Epithelial cell of esophagus (primary cell): ENCODE results near the gene NXN.
"Not testable (repeated sequence)": the region's sequence is repeated elsewhere in the genome, so short reads cannot be mapped to it uniquely, and the experiment has no call there.

Source experiments
- DNase-seq: peaks from one replicate; pipeline ENCODE4 v3.0.0; 2010; ENCODE audit warnings: low read depth
- H3K4me3 ChIP-seq: 2 replicates; pipeline ENCODE4 v1.5.1; 2011; ENCODE audit warnings: mild to moderate bottlenecking, low read length, control low read depth
- CTCF ChIP-seq: IDR thresholded peaks from 2 replicates; pipeline ENCODE4 v1.5.1; 2011; ENCODE audit warnings: low read depth, mild to moderate bottlenecking, low read length, control low read depth, inconsistent platforms; ENCODE audit not compliant: insufficient read depth; ENCODE audit errors: missing control alignments

Gene NXN

GRCh38 chr17:882827-883585, 96.6 kb downstream of the NXN start:
- peak; percentile 47 for DNase-seq
- H3K4me3 ChIP-seq: no peak overlapping the region
- TF ChIP-seq CTCF: no peak

GRCh38 chr17:881778-882177, 97.8 kb downstream of the NXN start:
- DNase-seq: no peak
- H3K4me3 ChIP-seq: no peak overlapping the region
- TF ChIP-seq CTCF: no peak

DNA sequence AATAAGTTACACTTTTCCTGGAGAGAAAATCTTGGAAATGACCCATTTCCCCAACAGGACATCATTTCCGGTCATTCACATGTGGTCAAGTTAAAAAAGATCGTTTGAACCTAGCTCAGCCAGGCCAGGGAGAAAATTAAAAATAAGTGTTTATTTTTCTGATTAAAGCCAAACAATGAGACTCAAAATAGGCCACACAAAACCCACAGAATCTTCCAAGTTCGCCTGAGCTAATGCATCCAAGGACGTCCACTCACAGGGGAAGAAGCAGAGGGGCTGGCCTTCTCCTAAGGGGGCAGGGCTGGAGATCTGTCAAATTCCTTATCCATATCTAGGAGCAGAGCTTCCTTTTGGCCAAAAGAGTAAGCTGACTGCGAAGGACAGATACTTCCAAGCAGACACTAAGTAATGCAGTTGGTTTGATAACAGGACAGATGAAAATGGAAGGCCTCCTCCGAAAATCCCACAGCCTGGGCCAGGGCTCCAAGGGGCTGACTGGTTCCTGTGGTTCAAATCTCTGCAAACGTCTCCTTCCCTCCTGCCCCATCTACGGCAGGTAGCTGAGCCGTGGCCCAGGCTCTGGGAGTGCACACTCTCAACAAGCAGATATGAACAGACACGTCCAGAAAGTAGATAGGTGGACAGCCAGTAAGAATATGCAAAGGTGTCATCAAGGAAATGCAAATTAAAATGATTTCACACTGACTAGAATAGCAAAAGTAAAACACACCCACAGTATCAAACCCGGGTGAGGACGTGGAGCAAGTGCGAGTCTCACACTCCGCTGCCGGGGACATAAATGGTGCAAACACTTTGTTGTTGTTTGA, 98.9 kb downstream of the NXN start:
- H3K4me3 ChIP-seq: no peak overlapping the region
- DNase-seq: peak; percentile 59
- no peak for TF ChIP-seq CTCF

DNA sequence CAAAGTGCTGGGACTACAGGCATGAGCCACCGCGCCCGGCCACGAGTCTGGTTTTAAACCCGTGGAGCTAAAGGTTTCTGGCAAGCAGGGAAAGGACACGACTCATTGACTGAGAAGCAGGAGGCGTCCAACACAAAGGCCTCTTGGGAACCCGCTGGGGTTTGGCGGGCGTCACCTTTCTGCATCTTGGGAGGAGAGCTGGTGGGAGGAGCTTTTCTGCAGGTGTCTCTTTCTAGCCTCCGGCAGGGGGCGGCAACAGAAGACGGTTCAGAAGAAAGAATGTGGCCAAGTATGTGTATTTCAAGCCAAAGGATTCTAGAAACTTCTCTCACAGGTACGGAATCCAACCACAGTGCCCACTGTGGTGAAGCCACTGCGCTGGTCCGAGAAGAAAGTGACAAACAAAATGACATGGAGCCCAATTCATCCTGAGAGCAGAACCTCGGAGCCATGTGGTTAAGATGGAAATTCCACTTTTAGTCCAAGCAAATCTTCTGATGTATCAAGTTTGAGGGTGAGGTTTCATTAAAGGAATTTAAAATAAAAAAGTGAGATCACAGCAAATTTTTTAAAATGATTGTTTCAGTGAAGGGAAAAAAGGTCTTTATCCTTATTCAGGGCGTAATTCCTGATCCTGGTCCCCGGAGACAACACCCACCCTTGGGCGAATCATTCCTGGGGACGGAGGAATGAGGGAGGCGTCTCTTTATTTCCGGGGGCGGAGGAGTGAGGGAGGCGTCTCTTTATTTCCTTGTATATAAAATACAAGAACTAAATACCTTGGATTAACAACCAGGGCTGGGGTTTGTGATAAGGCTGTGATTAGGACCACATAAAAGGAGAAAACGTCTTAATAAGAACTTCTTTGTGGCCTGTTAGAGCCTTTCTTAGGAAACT, 99.8 kb downstream of the NXN start:
- DNase-seq: peak; percentile 96
- peak; percentile 70 for TF ChIP-seq CTCF
- H3K4me3 ChIP-seq: no peak overlapping the region

DNA sequence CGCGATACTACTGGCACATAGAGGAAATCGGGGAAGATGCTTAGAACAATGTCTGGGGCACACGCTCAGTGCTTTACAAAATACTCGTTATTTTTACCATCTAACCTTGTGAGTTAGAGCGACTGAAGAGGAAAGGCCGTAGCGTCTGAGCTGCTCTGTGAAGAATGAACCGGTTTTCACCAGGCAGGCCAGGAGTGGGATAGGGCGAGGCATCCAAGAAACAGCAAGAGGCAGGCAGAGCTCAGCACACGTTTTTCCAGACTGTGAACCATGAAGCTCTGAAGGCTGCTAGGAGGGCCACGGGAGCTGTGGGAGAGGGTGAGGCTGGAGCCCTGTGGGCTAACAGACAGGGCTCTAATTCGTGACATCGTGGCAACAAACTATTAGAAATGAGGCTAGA, 101.9 kb downstream of the NXN start:
- no peak for TF ChIP-seq CTCF
- H3K4me3 ChIP-seq: no peak overlapping the region
- no peak for DNase-seq

DNA sequence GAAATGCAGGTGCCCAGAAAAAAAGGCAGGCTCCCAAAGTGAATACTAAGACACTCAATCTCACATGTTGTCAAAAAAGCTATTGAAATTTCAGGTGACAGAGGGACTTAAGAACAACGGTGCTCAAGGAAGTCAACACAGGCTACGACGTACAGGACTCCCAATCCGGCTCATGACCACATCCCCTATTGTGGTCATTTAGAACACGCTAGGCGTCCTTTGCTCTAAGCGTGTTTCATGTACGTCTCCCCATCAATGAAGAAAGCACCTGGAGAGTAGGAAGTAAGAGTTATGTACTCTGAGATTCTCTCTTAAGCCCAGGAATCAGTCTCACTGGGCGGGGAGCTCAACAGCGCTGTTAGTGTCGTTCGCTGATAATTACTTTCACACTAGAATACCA, 103.3 kb downstream of the NXN start:
- no peak overlapping the region for H3K4me3 ChIP-seq
- TF ChIP-seq CTCF: no peak
- DNase-seq: no peak

DNA sequence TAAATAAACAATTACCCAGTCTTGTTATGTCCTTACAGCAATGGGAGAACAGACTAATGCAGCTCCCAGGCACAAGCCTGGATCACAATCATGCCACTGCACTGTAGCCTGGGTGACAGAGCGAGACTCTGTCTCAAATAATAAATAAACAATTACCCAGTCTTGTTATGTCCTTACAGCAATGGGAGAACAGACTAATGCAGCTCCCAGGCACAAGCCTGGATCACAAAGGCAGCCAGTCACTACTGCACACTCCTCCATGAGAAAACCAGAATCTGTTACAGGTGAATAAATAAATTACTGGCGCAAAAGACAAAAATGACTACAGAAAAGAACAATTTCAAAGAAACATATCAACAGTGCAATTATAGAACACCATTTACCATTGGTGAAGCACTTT, 105.0 kb downstream of the NXN start:
- H3K4me3 ChIP-seq, DNase-seq: not testable (repeated sequence)
